Kasumi-1 (cell line): Measurements from ENCODE around the gene CCDC136.

Experiments used
- DNase-seq, 2 experiments: peaks; one replicate each; lab custom pipeline; 2025; lab: John Stamatoyannopoulos, UW

The CCDC136 gene

GRCh38 chr7:128845475-128845874, 53.7 kb downstream of the CCDC136 start:
- DNase-seq, result no peak

GRCh38 chr7:128845987-128846386, 54.2 kb downstream of the CCDC136 start:
- no peak for DNase-seq

DNA sequence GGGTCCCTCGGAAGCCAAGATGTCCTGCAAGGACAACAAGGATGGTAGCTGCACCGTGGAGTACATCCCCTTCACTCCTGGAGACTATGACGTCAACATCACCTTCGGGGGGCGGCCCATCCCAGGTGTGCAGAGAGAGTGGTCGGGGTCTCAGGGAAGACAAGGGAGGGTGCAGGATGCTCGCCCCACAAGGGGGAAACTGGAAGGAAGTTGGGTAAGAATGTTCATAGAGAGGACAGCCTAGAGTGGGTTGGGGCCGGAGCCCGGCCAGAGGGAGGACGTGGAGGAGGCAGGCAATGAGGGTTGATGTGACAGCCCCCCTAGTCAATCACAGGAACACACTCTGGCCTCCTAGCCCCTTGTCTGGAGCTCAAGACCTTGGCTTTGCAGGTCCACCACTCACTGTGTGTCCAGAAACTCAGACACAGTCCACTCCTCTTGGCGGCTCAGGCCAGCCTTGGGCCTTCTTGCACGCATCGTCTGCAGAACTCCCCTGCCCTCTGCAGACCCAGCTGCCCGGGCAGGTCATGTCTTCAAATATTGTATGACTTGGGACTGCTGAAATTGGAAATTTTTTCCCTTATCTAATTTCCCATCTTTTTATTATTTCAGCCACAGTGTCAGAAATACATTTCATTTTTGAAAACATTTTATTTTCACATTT, 55.1 kb downstream of the CCDC136 start:
- no peak for DNase-seq

GRCh38 chr7:128847721-128848211, 56.0 kb downstream of the CCDC136 start:
- no peak for DNase-seq

- no peak for DNase-seq
Observed at GRCh38 chr7:128848289-128849155, 56.8 kb downstream of the CCDC136 start.

DNA sequence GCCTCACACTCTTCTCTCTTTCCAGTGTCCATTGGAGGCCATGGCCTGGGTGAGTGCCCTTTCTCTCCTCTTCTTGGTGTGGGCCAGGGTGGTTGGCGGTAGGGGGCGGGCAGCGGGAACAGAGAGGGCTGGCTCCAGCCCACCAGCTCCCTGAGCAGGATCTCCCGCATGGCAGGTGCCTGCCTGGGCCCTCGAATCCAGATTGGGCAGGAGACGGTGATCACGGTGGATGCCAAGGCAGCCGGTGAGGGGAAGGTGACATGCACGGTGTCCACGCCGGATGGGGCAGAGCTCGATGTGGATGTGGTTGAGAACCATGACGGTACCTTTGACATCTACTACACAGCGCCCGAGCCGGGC, 57.4 kb downstream of the CCDC136 start:
- no peak for DNase-seq

DNA sequence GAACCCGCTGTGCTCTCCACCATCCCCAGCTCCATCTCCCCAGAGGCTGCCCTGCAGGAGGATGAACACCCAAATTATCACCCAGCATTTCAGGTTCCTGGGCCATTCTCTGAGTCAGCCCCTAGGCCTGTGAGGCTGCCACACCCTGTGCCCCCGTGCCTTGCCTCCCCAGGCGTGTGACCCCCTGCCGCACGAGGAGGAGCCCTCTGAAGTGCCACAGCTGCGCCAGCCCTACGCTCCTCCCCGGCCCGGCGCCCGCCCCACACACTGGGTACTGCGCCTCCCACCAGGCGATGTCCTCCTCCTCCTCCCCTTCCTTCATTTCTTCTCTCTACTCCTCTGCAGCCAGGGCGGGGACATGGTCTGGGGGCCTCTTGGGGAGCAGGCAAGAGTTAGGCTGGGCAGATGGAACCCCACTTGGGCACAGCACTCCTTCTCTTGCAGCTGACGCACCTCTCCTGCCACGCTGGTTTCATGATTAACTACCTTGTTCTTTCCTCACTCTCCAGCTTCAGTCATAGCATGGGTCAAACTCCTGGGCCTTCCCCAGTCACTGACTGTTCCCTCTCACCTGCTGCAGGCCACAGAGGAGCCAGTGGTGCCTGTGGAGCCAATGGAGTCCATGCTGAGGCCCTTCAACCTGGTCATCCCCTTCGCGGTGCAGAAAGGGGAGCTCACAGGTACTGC, 58.2 kb downstream of the CCDC136 start:
- no peak for DNase-seq

- no peak for DNase-seq
Observed at GRCh38 chr7:128852537-128853254, 60.9 kb downstream of the CCDC136 start.

DNA sequence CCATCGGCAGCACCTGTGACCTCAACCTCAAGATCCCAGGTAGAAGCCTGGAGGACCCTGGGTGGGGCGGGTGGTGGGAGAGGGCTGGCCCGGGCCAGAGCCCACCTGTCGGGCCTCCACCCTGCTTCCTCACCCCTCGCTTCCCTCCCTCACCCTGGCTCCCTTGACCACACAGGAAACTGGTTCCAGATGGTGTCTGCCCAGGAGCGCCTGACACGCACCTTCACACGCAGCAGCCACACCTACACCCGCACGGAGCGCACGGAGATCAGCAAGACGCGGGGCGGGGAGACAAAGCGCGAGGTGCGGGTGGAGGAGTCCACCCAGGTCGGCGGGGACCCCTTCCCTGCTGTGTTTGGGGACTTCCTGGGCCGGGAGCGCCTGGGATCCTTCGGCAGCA, 62.0 kb downstream of the CCDC136 start:
- no peak for DNase-seq

DNA sequence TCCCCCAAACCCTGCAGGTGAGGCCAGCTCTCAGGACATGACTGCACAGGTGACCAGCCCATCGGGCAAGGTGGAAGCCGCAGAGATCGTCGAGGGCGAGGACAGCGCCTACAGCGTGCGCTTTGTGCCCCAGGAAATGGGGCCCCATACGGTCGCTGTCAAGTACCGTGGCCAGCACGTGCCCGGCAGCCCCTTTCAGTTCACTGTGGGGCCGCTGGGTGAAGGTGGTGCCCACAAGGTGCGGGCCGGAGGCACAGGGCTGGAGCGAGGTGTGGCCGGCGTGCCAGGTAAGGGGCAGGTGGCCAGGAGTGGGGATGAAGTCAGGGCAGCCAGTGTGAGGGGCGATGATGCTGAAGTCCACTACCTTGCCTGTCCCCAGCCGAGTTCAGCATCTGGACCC, 62.6 kb downstream of the CCDC136 start:
- no peak for DNase-seq

DNA sequence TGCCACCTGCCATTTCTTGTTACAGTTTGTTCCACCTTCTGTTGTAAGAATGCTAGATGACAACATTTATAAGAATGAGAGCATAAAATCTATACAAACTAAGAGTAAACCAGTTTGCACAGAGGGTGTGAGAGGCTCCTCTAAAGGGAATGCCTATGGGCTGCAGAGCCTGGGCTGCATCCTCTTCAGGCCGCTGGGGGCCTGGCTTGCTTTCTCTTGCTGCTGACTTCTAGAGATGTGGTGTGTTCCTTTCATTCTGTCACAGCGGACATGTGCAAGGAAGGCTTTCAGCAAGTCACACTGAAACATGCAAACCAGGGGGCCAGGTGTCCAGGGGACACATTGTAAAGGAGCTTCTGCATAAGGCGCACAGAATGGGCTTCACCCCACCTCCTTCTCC, 63.8 kb downstream of the CCDC136 start:
- DNase-seq, result no peak

DNA sequence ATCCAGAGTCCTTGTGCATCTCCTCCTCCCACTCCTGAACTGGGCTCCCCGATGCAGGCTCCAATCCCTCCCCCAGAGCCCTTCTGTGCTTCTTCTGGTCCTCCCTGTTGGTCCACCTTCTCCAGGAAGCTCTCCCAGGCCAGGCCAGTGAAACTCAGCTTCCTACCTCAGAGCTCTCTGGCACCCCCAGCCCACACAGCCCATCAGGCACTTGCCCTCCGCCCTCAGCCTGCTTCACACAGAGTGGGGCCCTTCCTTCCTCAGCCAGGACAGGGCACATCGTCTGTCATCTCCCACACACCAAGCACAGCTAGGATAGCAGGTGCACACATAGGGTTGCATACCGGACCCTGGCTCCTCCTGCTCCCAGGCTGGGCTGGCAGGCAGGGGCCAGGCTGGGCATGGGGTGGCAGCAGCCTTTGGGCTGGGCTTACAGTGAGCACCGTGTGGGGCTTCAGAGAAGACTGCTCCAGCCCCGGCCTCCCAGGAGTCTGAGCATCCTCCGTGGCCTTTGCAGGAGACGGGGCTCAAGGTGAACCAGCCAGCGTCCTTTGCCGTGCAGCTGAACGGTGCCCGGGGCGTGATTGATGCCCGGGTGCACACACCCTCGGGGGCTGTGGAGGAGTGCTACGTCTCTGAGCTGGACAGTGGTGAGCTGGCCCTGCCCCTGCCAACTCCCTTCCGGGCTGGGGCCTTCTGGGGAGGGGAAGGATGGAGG, 64.4 kb downstream of the CCDC136 start:
- DNase-seq, result no peak

- DNase-seq, result no peak
Observed at GRCh38 chr7:128858380-128859231, 66.8 kb downstream of the CCDC136 start.

- no peak for DNase-seq
Observed at GRCh38 chr7:128859232-128860157, 67.7 kb downstream of the CCDC136 start.

GRCh38 chr7:128860158-128861073, 68.6 kb downstream of the CCDC136 start:
- DNase-seq, result peak; percentile 21 to 33

DNA sequence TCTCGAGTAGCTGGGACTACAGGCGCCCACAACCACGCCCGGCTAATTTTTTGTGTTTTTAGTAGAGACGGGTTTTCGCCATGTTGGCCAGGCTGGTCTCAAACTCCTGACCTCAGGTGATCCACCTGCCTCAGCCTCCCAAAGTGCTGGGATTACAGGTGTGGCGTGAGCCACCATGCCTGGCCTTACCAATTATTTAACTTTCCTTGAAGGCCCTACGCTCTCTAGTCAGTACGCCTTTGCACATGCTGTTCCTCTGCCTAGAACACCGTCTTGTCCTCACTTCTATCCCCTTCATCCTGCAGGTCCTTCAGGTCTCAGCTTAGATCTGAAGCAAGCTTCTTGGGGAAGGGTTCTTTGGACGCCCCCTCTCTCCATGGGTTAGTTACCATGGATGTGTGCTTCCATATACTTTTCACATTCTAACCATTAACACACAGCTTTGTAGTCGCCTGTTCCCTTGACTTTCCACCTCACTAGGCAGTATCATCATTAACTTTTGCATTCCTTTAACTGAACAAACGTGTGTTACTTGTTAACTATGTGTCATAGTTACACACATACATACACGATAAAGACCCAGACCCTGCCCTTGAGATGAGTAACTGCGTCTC, 70.3 kb downstream of the CCDC136 start:
- DNase-seq, result peak in 1 of 2 experiments; percentile 5

GRCh38 chr7:128862571-128863432, 71.0 kb downstream of the CCDC136 start, which contains the start of gene ATP6V1F:
ATP6V1F (plus strand) TSS chr7:128862856; CDS start chr7:128862905, 49 bp downstream.
- DNase-seq, result peak; percentile 96 to 98
